Hepatocyte (in vitro differentiated cells): ENCODE data around the gene PROZ. TPM values are rescaled to one million over a fixed set of nuclear protein-coding genes. Genes with fewer than 3 reads are reported as not detected.
A peak's percentile ranks its signal among the peaks of the same experiment; 100 is the strongest.

Experiments
- DNase-seq: peaks from one replicate; pipeline ENCODE4 v3.0.0-alpha.2; 2016; ENCODE audit warnings: low spot score
- H2AFZ ChIP-seq: fragments of 200-600 bp; sonication (generic); 2 replicates; pipeline ENCODE4 v1.6.0; 2016; ENCODE audit warnings: antibody characterized with exemption, mild to moderate bottlenecking
- H3K27ac ChIP-seq: fragments of 200-600 bp; sonication (generic); 2 replicates; pipeline ENCODE4 v1.5.1; 2016; ENCODE audit warnings: mild to moderate bottlenecking
- H3K27me3 ChIP-seq: fragments of 200-600 bp; sonication (generic); 2 replicates; pipeline ENCODE4 v1.6.1; 2016
- H3K36me3 ChIP-seq: fragments of 200-600 bp; sonication (generic); replicated peaks from 2 replicates; pipeline ENCODE4 v1.5.1; 2016; ENCODE audit warnings: low read depth; ENCODE audit not compliant: insufficient read depth
- H3K4me1 ChIP-seq: fragments of 200-600 bp; sonication (generic); 2 replicates; pipeline ENCODE4 v1.5.1; 2016; ENCODE audit warnings: mild to moderate bottlenecking, moderate library complexity; ENCODE audit not compliant: insufficient read depth
- H3K4me2 ChIP-seq: fragments of 200-600 bp; sonication (generic); 2 replicates; pipeline ENCODE4 v1.6.0; 2016
- H3K4me3 ChIP-seq: fragments of 200-600 bp; sonication (generic); 2 replicates; pipeline ENCODE4 v1.5.1; 2016; ENCODE audit warnings: mild to moderate bottlenecking
- H3K79me2 ChIP-seq: fragments of 200-600 bp; sonication (generic); 2 replicates; pipeline ENCODE4 v1.6.0; 2017; ENCODE audit warnings: mild to moderate bottlenecking
- H3K9me2 ChIP-seq: fragments of 200-600 bp; sonication (generic); replicated peaks from 2 replicates; pipeline ENCODE4 v1.6.0; 2017; ENCODE audit warnings: mild to moderate bottlenecking; ENCODE audit not compliant: insufficient read depth
- H3K9me3 ChIP-seq: fragments of 200-600 bp; sonication (generic); 2 replicates; pipeline ENCODE4 v1.5.1; 2016; ENCODE audit warnings: low read depth, mild to moderate bottlenecking
- H4K20me1 ChIP-seq: fragments of 200-600 bp; sonication (generic); 2 replicates; pipeline ENCODE4 v1.6.0; 2016; ENCODE audit warnings: mild to moderate bottlenecking; ENCODE audit not compliant: insufficient read depth, poor library complexity, severe bottlenecking
- CTCF ChIP-seq: fragments of 200-600 bp; sonication (generic); IDR thresholded peaks from 2 replicates; pipeline ENCODE4 v1.5.1; 2016; ENCODE audit warnings: antibody characterized with exemption, mild to moderate bottlenecking; ENCODE audit not compliant: poor library complexity
- EZH2 ChIP-seq: fragments of 200-600 bp; sonication (generic); IDR thresholded peaks from 2 replicates; pipeline ENCODE4 v1.6.1; 2016; ENCODE audit warnings: antibody characterized with exemption, mild to moderate bottlenecking, borderline replicate concordance
- EZH2phosphoT487 ChIP-seq: fragments of 200-600 bp; sonication (generic); IDR thresholded peaks from one replicate; pipeline ENCODE4 v1.6.1; 2018; ENCODE audit warnings: antibody characterized with exemption, mild to moderate bottlenecking, low read depth, moderate library complexity; ENCODE audit not compliant: unreplicated experiment, severe bottlenecking
- WGBS: methylation state at CpG from one replicate; pipeline ENCODE4 v1.1.6; 2016; ENCODE audit warnings: low lambda C conversion rate; ENCODE audit errors: missing lambda C conversion rate; 5-methylcytosine and 5-hydroxymethylcytosine counted together
- polyA plus RNA-seq: library from polyadenylated mRNA; unstranded; fragments of >200 nt; fragmentation: Nextera tagmentation; extraction: Ambion mirVana; gene quantifications from 2 replicates; pipeline ENCODE4 v1.2.1, GENCODE V29; 2016
- total RNA-seq: library from RNA; depleted of rRNA; stranded (reverse); fragments of >200 nt; gene quantifications from 2 replicates; pipeline ENCODE4 v1.2.3, GENCODE V29; 2014

Gene PROZ
- total and polyA plus RNA-seq, 2 experiments from 2014 or later, result 4.7 TPM

GRCh38 chr13:113211774-113212173 is 53.3 kb downstream of the PROZ start:
- Histone ChIP-seq H3K79me2 (peaks cover 83% of the 10 kb centered on the region), H3K4me2 (peak overlapping the region; percentile 83), H2AFZ (no peak overlapping the region), H3K4me3 (no peak overlapping the region), H3K36me3 (no peaks in the 10 kb centered on the region), H3K9me3 (no peaks in the 10 kb centered on the region), H3K4me1 (peaks cover 23% of the 10 kb centered on the region), H4K20me1 (peaks cover 65% of the 10 kb centered on the region), H3K27me3 (no peaks in the 10 kb centered on the region), H3K27ac (no peak overlapping the region), H3K9me2 (no peaks in the 10 kb centered on the region)
- no peak for DNase-seq
- WGBS, result 96% methylated on average over 10 of the region's 10 CpGs
- TF ChIP-seq EZH2, result no peak

GRCh38 chr13:113216254-113217048 is 58.0 kb downstream of the PROZ start:
- peaks cover 90% of the 10 kb centered on the region for H4K20me1 ChIP-seq
- H3K27ac ChIP-seq, result peak overlapping the region; percentile 25
- H3K36me3 ChIP-seq, result no peaks in the 10 kb centered on the region
- no peak overlapping the region for H2AFZ ChIP-seq
- H3K9me2 ChIP-seq, result no peaks in the 10 kb centered on the region
- 23% methylated on average over 7 of the region's 7 CpGs for WGBS
- no peak overlapping the region for H3K4me3 ChIP-seq
- peak; percentile 54 for DNase-seq
- H3K4me2 ChIP-seq, result peak overlapping the region; percentile 21
- peaks cover 18% of the 10 kb centered on the region for H3K4me1 ChIP-seq
- no peaks in the 10 kb centered on the region for H3K27me3 ChIP-seq
- no peak for TF ChIP-seq EZH2phosphoT487
- TF ChIP-seq CTCF, result no peak
- TF ChIP-seq EZH2, result no peak
- no peaks in the 10 kb centered on the region for H3K9me3 ChIP-seq
- H3K79me2 ChIP-seq, result peaks cover 97% of the 10 kb centered on the region

- Histone ChIP-seq H3K4me1 (peaks cover 18% of the 10 kb centered on the region), H2AFZ (no peak overlapping the region), H3K27me3 (no peaks in the 10 kb centered on the region), H3K4me3 (no peak overlapping the region), H3K9me3 (no peaks in the 10 kb centered on the region), H3K36me3 (no peaks in the 10 kb centered on the region), H3K79me2 (peaks cover 96% of the 10 kb centered on the region), H3K9me2 (no peaks in the 10 kb centered on the region), H3K4me2 (no peak overlapping the region), H4K20me1 (peaks cover 79% of the 10 kb centered on the region), H3K27ac (no peak overlapping the region)
- 82% methylated on average over 2 of the region's 3 CpGs for WGBS
- DNase-seq, result no peak
- TF ChIP-seq CTCF, result no peak
- no peak for TF ChIP-seq EZH2phosphoT487
- TF ChIP-seq EZH2, result no peak
Measured at GRCh38 chr13:113218586-113218985, 60.1 kb downstream of the PROZ start.

GRCh38 chr13:113219256-113219940 is 61.0 kb downstream of the PROZ start:
- Histone ChIP-seq H3K4me2 (no peak overlapping the region), H3K79me2 (peaks cover 94% of the 10 kb centered on the region), H3K27me3 (no peaks in the 10 kb centered on the region), H3K9me3 (no peaks in the 10 kb centered on the region), H3K4me1 (peaks cover 18% of the 10 kb centered on the region), H3K9me2 (no peaks in the 10 kb centered on the region), H4K20me1 (peaks cover 71% of the 10 kb centered on the region), H2AFZ (no peak overlapping the region), H3K4me3 (no peak overlapping the region), H3K27ac (peak overlapping the region; percentile 61), H3K36me3 (no peaks in the 10 kb centered on the region)
- TF ChIP-seq EZH2, result no peak
- DNase-seq, result peak; percentile 33
- WGBS, result 85% methylated on average over 14 of the region's 14 CpGs
